HG02588 (cell line): Measurements from ENCODE around the gene RNF41.
"Not testable (repeated sequence)": the region's sequence is repeated elsewhere in the genome, so short reads cannot be mapped to it uniquely, and the experiment has no call there.

ENCODE experiments used
- ATAC-seq: cut with Tn5 transposase; IDR thresholded peaks from one replicate; pipeline ENCODE4 v1.9.1; 2021; ENCODE audit warnings: mild to moderate bottlenecking, moderate library complexity; ENCODE audit not compliant: unreplicated experiment

RNF41 gene

GRCh38 chr12:56221757-56222530 lies at the start of gene RNF41:
RNF41 (minus strand) TSS chr12:56221922; CDS start chr12:56214047, 7,875 bp downstream.
- peak; percentile 69 for ATAC-seq

- no peak for ATAC-seq
Observed at GRCh38 chr12:56271031-56271430, 49.3 kb upstream of the RNF41 start.

- peak; percentile 16 for ATAC-seq
Observed at GRCh38 chr12:56267443-56268071, 45.8 kb upstream of the RNF41 start.

- peak; percentile 80 for ATAC-seq
Observed at GRCh38 chr12:56266693-56267442, 45.1 kb upstream of the RNF41 start, which contains the start of gene COQ10A. COQ10A (plus strand) TSS chr12:56266942; CDS start chr12:56267119, 177 bp downstream.

GRCh38 chr12:56266068-56266692 lies 44.5 kb upstream of the RNF41 start:
- ATAC-seq = not testable (repeated sequence)

- ATAC-seq = not testable (repeated sequence)
Observed at GRCh38 chr12:56262955-56263354, 41.2 kb upstream of the RNF41 start.

- no peak for ATAC-seq
Observed at GRCh38 chr12:56261503-56262232, 39.9 kb upstream of the RNF41 start.

- no peak for ATAC-seq
Observed at GRCh38 chr12:56260921-56261320, 39.2 kb upstream of the RNF41 start.

GRCh38 chr12:56260380-56260779 lies 38.7 kb upstream of the RNF41 start:
- ATAC-seq = no peak

- no peak for ATAC-seq
Observed at GRCh38 chr12:56258820-56259183, 37.1 kb upstream of the RNF41 start.

- peak; percentile 89 for ATAC-seq
Observed at GRCh38 chr12:56258068-56258819, 36.5 kb upstream of the RNF41 start, which contains the start of gene ANKRD52. ANKRD52 (minus strand) TSS chr12:56258384; CDS start chr12:56258269, 115 bp downstream.

- no peak for ATAC-seq
Observed at GRCh38 chr12:56257491-56258067, 35.9 kb upstream of the RNF41 start.

GRCh38 chr12:56257071-56257470 lies 35.3 kb upstream of the RNF41 start:
- ATAC-seq = no peak

GRCh38 chr12:56256326-56256960 lies 34.7 kb upstream of the RNF41 start:
- ATAC-seq = no peak

- ATAC-seq = no peak
Observed at GRCh38 chr12:56255671-56256070, 33.9 kb upstream of the RNF41 start.

GRCh38 chr12:56253091-56253490 lies 31.4 kb upstream of the RNF41 start:
- ATAC-seq = no peak

GRCh38 chr12:56252649-56253048 lies 30.9 kb upstream of the RNF41 start:
- no peak for ATAC-seq

- no peak for ATAC-seq
Observed at GRCh38 chr12:56248711-56249110, 27.0 kb upstream of the RNF41 start.

- ATAC-seq = no peak
Observed at GRCh38 chr12:56247923-56248322, 26.2 kb upstream of the RNF41 start.
